ENCODE data around the gene DTX4. TPM values are rescaled to one million over a fixed set of nuclear protein-coding genes. Genes with fewer than 3 reads are reported as not detected.

The DTX4 gene
- total RNA-seq, 1 experiment from 2014 or later, result 1.9 TPM

- Histone ChIP-seq H3K27ac (ENCODE audit: low read depth, low read length, poor library complexity, severe bottlenecking) (no peak overlapping the region), H3K36me3 (ENCODE audit: insufficient read depth, low read length, poor library complexity, severe bottlenecking) (no peaks in the 10 kb centered on the region), H3K9me3 (ENCODE audit: low read depth, low read length, poor library complexity, severe bottlenecking) (no peaks in the 10 kb centered on the region), H3K4me1 (ENCODE audit: insufficient read depth, low read length, poor library complexity, severe bottlenecking) (no peaks in the 10 kb centered on the region), H3K4me3 (ENCODE audit: low read depth, low read length, poor library complexity, severe bottlenecking) (no peak overlapping the region), H3K27me3 (replicated peaks; ENCODE audit: insufficient read depth, low read depth, low read length, poor library complexity) (no peaks in the 10 kb centered on the region)
- intact Hi-C loops (cut with micrococcal nuclease; ENCODE audit: unreplicated experiment), result loop anchor here (2.0 kb wide), 1 partner anchor 14 kb away; the partner anchor contains the start of gene DTX4
- no TSS peak for BruUV-seq (replicated peaks)
- ChIA-PET CTCF (interaction anchor here (3.0 kb wide), 1 partner anchor 15 kb away, joined by 35 read pairs; the partner anchor contains the start of gene DTX4), POLR2A (ENCODE audit: low non-redundant PET) (interaction anchor here (0.6 kb wide), 1 partner anchor 41 kb away, joined by 4 read pairs; no protein-coding TSS in a partner anchor)
- TF ChIP-seq EZH2 (IDR thresholded peaks at IDR 0.05; ENCODE audit: borderline replicate concordance, low read depth, low read length, poor library complexity, severe bottlenecking), result no peak
- no peak for DNase-seq (ENCODE audit: low spot score)
These were observed 15.1 kb downstream of the DTX4 start for GRCh38 chr11:59187035-59187434.

GRCh38 chr11:59187587-59187986 lies 15.7 kb downstream of the DTX4 start:
- H3K4me3 ChIP-seq (ENCODE audit: low read depth, low read length, poor library complexity, severe bottlenecking), result no peak overlapping the region
- H3K4me1 ChIP-seq (ENCODE audit: insufficient read depth, low read length, poor library complexity, severe bottlenecking), result no peaks in the 10 kb centered on the region
- no peaks in the 10 kb centered on the region for H3K9me3 ChIP-seq (ENCODE audit: low read depth, low read length, poor library complexity, severe bottlenecking)
- no peak for DNase-seq (ENCODE audit: low spot score)
- H3K27ac ChIP-seq (ENCODE audit: low read depth, low read length, poor library complexity, severe bottlenecking), result no peak overlapping the region
- TF ChIP-seq EZH2 (IDR thresholded peaks at IDR 0.05; ENCODE audit: borderline replicate concordance, low read depth, low read length, poor library complexity, severe bottlenecking), result no peak
- TF ChIP-seq CTCF (conservative IDR thresholded peaks at IDR 0.05; ENCODE audit: low read depth, low read length), result no peak
- no peaks in the 10 kb centered on the region for H3K36me3 ChIP-seq (ENCODE audit: insufficient read depth, low read length, poor library complexity, severe bottlenecking)
- intact Hi-C loops (cut with micrococcal nuclease; ENCODE audit: unreplicated experiment), result loop anchor here (2.0 kb wide), 1 partner anchor 15 kb away; the partner anchor contains the start of gene DTX4
- no TSS peak for BruUV-seq (replicated peaks)
- CTCF ChIA-PET, result interaction anchor here (3.0 kb wide), 1 partner anchor 16 kb away, joined by 35 read pairs; the partner anchor contains the start of gene DTX4
- POLR2A ChIA-PET (ENCODE audit: low non-redundant PET), result interaction anchor here (0.6 kb wide), 1 partner anchor 40 kb away, joined by 4 read pairs; no protein-coding TSS in a partner anchor
- no peaks in the 10 kb centered on the region for H3K27me3 ChIP-seq (replicated peaks; ENCODE audit: insufficient read depth, low read depth, low read length, poor library complexity)

GRCh38 chr11:59188954-59189353 lies 17.0 kb downstream of the DTX4 start:
- no peak overlapping the region for H3K4me3 ChIP-seq (ENCODE audit: low read depth, low read length, poor library complexity, severe bottlenecking)
- no peak overlapping the region for H3K27ac ChIP-seq (ENCODE audit: low read depth, low read length, poor library complexity, severe bottlenecking)
- H3K36me3 ChIP-seq (ENCODE audit: insufficient read depth, low read length, poor library complexity, severe bottlenecking), result no peaks in the 10 kb centered on the region
- TF ChIP-seq CTCF (conservative IDR thresholded peaks at IDR 0.05; ENCODE audit: low read depth, low read length), result no peak
- TF ChIP-seq EZH2 (IDR thresholded peaks at IDR 0.05; ENCODE audit: borderline replicate concordance, low read depth, low read length, poor library complexity, severe bottlenecking), result no peak
- BruUV-seq (replicated peaks), result no TSS peak
- intact Hi-C loops (cut with micrococcal nuclease; ENCODE audit: unreplicated experiment), result no loop called here
- ChIA-PET CTCF (no interaction called here), POLR2A (ENCODE audit: low non-redundant PET) (no interaction called here)
- no peaks in the 10 kb centered on the region for H3K4me1 ChIP-seq (ENCODE audit: insufficient read depth, low read length, poor library complexity, severe bottlenecking)
- H3K9me3 ChIP-seq (ENCODE audit: low read depth, low read length, poor library complexity, severe bottlenecking), result no peaks in the 10 kb centered on the region
- no peaks in the 10 kb centered on the region for H3K27me3 ChIP-seq (replicated peaks; ENCODE audit: insufficient read depth, low read depth, low read length, poor library complexity)
- DNase-seq (ENCODE audit: low spot score), result no peak

GRCh38 chr11:59189986-59190385 lies 18.1 kb downstream of the DTX4 start:
- no peak for DNase-seq (ENCODE audit: low spot score)
- BruUV-seq (replicated peaks), result no TSS peak
- Histone ChIP-seq H3K27ac (ENCODE audit: low read depth, low read length, poor library complexity, severe bottlenecking) (no peak overlapping the region), H3K36me3 (ENCODE audit: insufficient read depth, low read length, poor library complexity, severe bottlenecking) (no peaks in the 10 kb centered on the region), H3K27me3 (replicated peaks; ENCODE audit: insufficient read depth, low read depth, low read length, poor library complexity) (no peaks in the 10 kb centered on the region), H3K4me1 (ENCODE audit: insufficient read depth, low read length, poor library complexity, severe bottlenecking) (no peaks in the 10 kb centered on the region), H3K9me3 (ENCODE audit: low read depth, low read length, poor library complexity, severe bottlenecking) (no peaks in the 10 kb centered on the region), H3K4me3 (ENCODE audit: low read depth, low read length, poor library complexity, severe bottlenecking) (no peak overlapping the region)
- TF ChIP-seq EZH2 (IDR thresholded peaks at IDR 0.05; ENCODE audit: borderline replicate concordance, low read depth, low read length, poor library complexity, severe bottlenecking) (no peak), CTCF (conservative IDR thresholded peaks at IDR 0.05; ENCODE audit: low read depth, low read length) (no peak)
- POLR2A ChIA-PET (ENCODE audit: low non-redundant PET), result no interaction called here
- CTCF ChIA-PET, result interaction anchor here (0.6 kb wide), 2 partner anchors 18 to 27 kb away, joined by 3 to 4 read pairs; partner anchors contain the start of gene DTX4
- intact Hi-C loops (cut with micrococcal nuclease; ENCODE audit: unreplicated experiment), result loop anchor here (10.0 kb wide), 1 partner anchor 365 kb away; no protein-coding TSS in a partner anchor
